SK-N-DZ (cell line): ENCODE measurements around the gene RSPRY1. TPM values are rescaled to one million over a fixed set of nuclear protein-coding genes. Genes with fewer than 3 reads are reported as not detected.

Experiments used
- DNase-seq: peaks from one replicate; pipeline ENCODE4 v3.0.0-alpha.2; 2015; ENCODE audit warnings: low spot score
- polyA plus RNA-seq, 2 experiments: library from polyadenylated mRNA; depleted of rRNA; stranded (reverse); fragments of >200 nt; gene quantifications; 2 replicates each; pipeline ENCODE4 v1.2.3, GENCODE V29; 2014

The RSPRY1 gene
- polyA plus RNA-seq (2014; cell fraction: cytosol; rRNA removed) = 50.0 and 52.9 TPM in 2 replicates
- polyA plus RNA-seq (2014; cell fraction: nucleus; rRNA removed) = 45.0 and 47.6 TPM in 2 replicates

- DNase-seq = peak; percentile 99
These were observed at the start of gene RSPRY1, which contains the start of gene PSME3IP1 for GRCh38 chr16:57185945-57186871. Gene RSPRY1 (plus strand): TSS chr16:57186329. CDS start chr16:57204659, 18,330 bp downstream. Gene PSME3IP1 (minus strand): TSS chr16:57186039. CDS start chr16:57173854, 12,185 bp downstream.

- no peak for DNase-seq
These were observed 49.1 kb upstream of the RSPRY1 start for GRCh38 chr16:57137043-57137442.

GRCh38 chr16:57137566-57138273 lies 48.4 kb upstream of the RSPRY1 start:
- DNase-seq = no peak

- DNase-seq = no peak
These were observed 47.7 kb upstream of the RSPRY1 start for GRCh38 chr16:57138281-57138935.

- DNase-seq = no peak
These were observed 45.0 kb upstream of the RSPRY1 start for GRCh38 chr16:57140931-57141668.

- no peak for DNase-seq
These were observed 44.1 kb upstream of the RSPRY1 start for GRCh38 chr16:57141822-57142631.

- no peak for DNase-seq
These were observed 42.8 kb upstream of the RSPRY1 start for GRCh38 chr16:57143149-57143921.

GRCh38 chr16:57144027-57144426 lies 42.1 kb upstream of the RSPRY1 start:
- DNase-seq = no peak

- no peak for DNase-seq
These were observed 40.8 kb upstream of the RSPRY1 start for GRCh38 chr16:57145046-57146021.

- no peak for DNase-seq
These were observed 40.0 kb upstream of the RSPRY1 start for GRCh38 chr16:57146040-57146647.

GRCh38 chr16:57146735-57147134 lies 39.4 kb upstream of the RSPRY1 start:
- DNase-seq = peak; percentile 35

- DNase-seq = no peak
These were observed 38.5 kb upstream of the RSPRY1 start for GRCh38 chr16:57147381-57148221.

GRCh38 chr16:57148481-57148880 lies 37.6 kb upstream of the RSPRY1 start:
- no peak for DNase-seq

GRCh38 chr16:57149391-57149790 lies 36.7 kb upstream of the RSPRY1 start:
- DNase-seq = no peak

- DNase-seq = no peak
These were observed 35.3 kb upstream of the RSPRY1 start for GRCh38 chr16:57150682-57151330.

GRCh38 chr16:57151369-57151768 lies 34.8 kb upstream of the RSPRY1 start:
- no peak for DNase-seq
